SH-SY5Y (cell line): Measurements from ENCODE around the gene KDM4B.

Source experiments
- GATA2 ChIP-seq: IDR thresholded peaks from 2 replicates; pipeline ENCODE4 v1.6.1; 2011; ENCODE audit warnings: mild to moderate bottlenecking, low read depth, low read length
- GATA3 ChIP-seq: IDR thresholded peaks from 2 replicates; pipeline ENCODE4 v1.6.1; 2011; ENCODE audit warnings: low read depth, mild to moderate bottlenecking, low read length, moderate library complexity

KDM4B gene

GRCh38 chr19:5143471-5144411, 174.8 kb downstream of the KDM4B start:
- TF ChIP-seq GATA2, result no peak
- no peak for TF ChIP-seq GATA3

GRCh38 chr19:5144545-5145179, 175.7 kb downstream of the KDM4B start:
- no peak for TF ChIP-seq GATA3
- TF ChIP-seq GATA2, result no peak

GRCh38 chr19:5145521-5146511, 176.9 kb downstream of the KDM4B start:
- no peak for TF ChIP-seq GATA3
- no peak for TF ChIP-seq GATA2

- TF ChIP-seq GATA2, result no peak
- TF ChIP-seq GATA3, result no peak
Observed at GRCh38 chr19:5147074-5147977, 178.4 kb downstream of the KDM4B start.

GRCh38 chr19:5147978-5148793, 179.3 kb downstream of the KDM4B start:
- TF ChIP-seq GATA2 (no peak), GATA3 (no peak)

GRCh38 chr19:5148794-5149190, 179.9 kb downstream of the KDM4B start:
- TF ChIP-seq GATA2 (no peak), GATA3 (no peak)

GRCh38 chr19:5149508-5149907, 180.6 kb downstream of the KDM4B start:
- TF ChIP-seq GATA2, result no peak
- TF ChIP-seq GATA3, result no peak

GRCh38 chr19:5149932-5150901, 181.3 kb downstream of the KDM4B start:
- no peak for TF ChIP-seq GATA3
- no peak for TF ChIP-seq GATA2

GRCh38 chr19:5150902-5151741, 182.2 kb downstream of the KDM4B start:
- TF ChIP-seq GATA2 (no peak), GATA3 (no peak)

GRCh38 chr19:5152013-5152763, 183.3 kb downstream of the KDM4B start:
- TF ChIP-seq GATA2 (no peak), GATA3 (no peak)
